WTC11 (cell line): ENCODE results near the gene SLC35E3. TPM values are rescaled to one million over a fixed set of nuclear protein-coding genes. Genes with fewer than 3 reads are reported as not detected.

Source experiments
- ATAC-seq: fragments of 200-7000 bp; cut with Tn5 transposase; 2 replicates; pipeline ENCODE4 v1.10.0; 2021; ENCODE audit warnings: mild to moderate bottlenecking, moderate library complexity
- CTCF ChIA-PET: fragments of 300-600 bp; sonication (Branson Sonifier 250); formaldehyde crosslinking; loops from one replicate; lab custom pipeline; 2021; ENCODE audit warnings: antibody characterized with exemption; lab: Charles Lee
- POLR2A ChIA-PET: fragments of 350-600 bp; sonication (Branson Sonifier 250); formaldehyde crosslinking; loops from one replicate; lab custom pipeline; 2021; ENCODE audit warnings: antibody characterized with exemption; lab: Charles Lee
- DNase-seq: peaks from one replicate; pipeline ENCODE4 v3.0.0; 2021; ENCODE audit warnings: low spot score
- H3K27ac Mint-ChIP-seq: 2 replicates; pipeline ENCODE4 v1.8.0; 2021; ENCODE audit warnings: mixed read lengths
- H3K27me3 Mint-ChIP-seq: 2 replicates; pipeline ENCODE4 v1.8.0; 2021; ENCODE audit warnings: low read depth, mild to moderate bottlenecking, moderate library complexity, mixed read lengths
- H3K36me3 Mint-ChIP-seq: 2 replicates; pipeline ENCODE4 v1.8.0; 2021; ENCODE audit warnings: mixed read lengths
- H3K4me1 Mint-ChIP-seq: 2 replicates; pipeline ENCODE4 v1.8.0; 2022; ENCODE audit warnings: mixed read lengths
- H3K4me3 Mint-ChIP-seq: 2 replicates; pipeline ENCODE4 v1.8.0; 2021; ENCODE audit warnings: mild to moderate bottlenecking, moderate library complexity, mixed read lengths
- H3K9me3 Mint-ChIP-seq: 2 replicates; pipeline ENCODE4 v1.8.0; 2021; ENCODE audit warnings: mixed read lengths
- ARID4B ChIP-seq: sonication (generic); formaldehyde crosslinking; IDR thresholded peaks from 2 replicates; pipeline ENCODE4 v1.8.0; 2023; ENCODE audit warnings: missing genetic modification reagents, mild to moderate bottlenecking, borderline replicate concordance
- EMX1 ChIP-seq: fragments of 250-450 bp; sonication (Bioruptor Pico); IDR thresholded peaks from 2 replicates; pipeline ENCODE4 v1.8.0; 2021; ENCODE audit warnings: mild to moderate bottlenecking
- ETV6 ChIP-seq: sonication (generic); formaldehyde crosslinking; IDR thresholded peaks from 2 replicates; pipeline ENCODE4 v1.8.1; 2022; ENCODE audit warnings: mild to moderate bottlenecking, missing genetic modification reagents
- HMGXB4 ChIP-seq: sonication (generic); formaldehyde crosslinking; IDR thresholded peaks from 2 replicates; pipeline ENCODE4 v1.8.1; 2023; ENCODE audit warnings: mild to moderate bottlenecking, moderate library complexity, missing genetic modification reagents
- MAX ChIP-seq: sonication (generic); formaldehyde crosslinking; IDR thresholded peaks from 2 replicates; pipeline ENCODE4 v1.8.0; 2022; ENCODE audit warnings: mild to moderate bottlenecking, missing genetic modification reagents
- MYBL2 ChIP-seq: sonication (generic); formaldehyde crosslinking; IDR thresholded peaks from 2 replicates; pipeline ENCODE4 v1.8.1; 2023; ENCODE audit warnings: mild to moderate bottlenecking, moderate library complexity, missing genetic modification reagents
- NFE2L1 ChIP-seq: sonication (generic); formaldehyde crosslinking; IDR thresholded peaks from 2 replicates; pipeline ENCODE4 v1.8.1; 2023; ENCODE audit warnings: missing genetic modification reagents
- NFYB ChIP-seq: sonication (generic); formaldehyde crosslinking; conservative IDR thresholded peaks from 2 replicates; pipeline ENCODE4 v1.8.0; 2022; ENCODE audit warnings: low read depth, missing genetic modification reagents
- NR2C2 ChIP-seq: sonication (generic); formaldehyde crosslinking; IDR thresholded peaks from 2 replicates; pipeline ENCODE4 v1.8.0; 2022; ENCODE audit warnings: mild to moderate bottlenecking, missing genetic modification reagents
- NR3C1 ChIP-seq: sonication (generic); formaldehyde crosslinking; conservative IDR thresholded peaks from 2 replicates; pipeline ENCODE4 v1.8.1; 2023; ENCODE audit warnings: low read depth, mild to moderate bottlenecking, missing genetic modification reagents
- PRRX2 ChIP-seq: fragments of 250-450 bp; sonication (Bioruptor Pico); IDR thresholded peaks from 2 replicates; pipeline ENCODE4 v1.8.0; 2021; ENCODE audit warnings: mild to moderate bottlenecking
- RELA ChIP-seq: sonication (generic); formaldehyde crosslinking; IDR thresholded peaks from 2 replicates; pipeline ENCODE4 v1.8.1; 2022; ENCODE audit warnings: missing genetic modification reagents, mild to moderate bottlenecking, borderline replicate concordance
- RORB ChIP-seq: fragments of 250-450 bp; sonication (Bioruptor Pico); IDR thresholded peaks from 2 replicates; pipeline ENCODE4 v1.9.0; 2021; ENCODE audit warnings: mild to moderate bottlenecking
- SMAD3 ChIP-seq: sonication (generic); formaldehyde crosslinking; IDR thresholded peaks from 2 replicates; pipeline ENCODE4 v1.8.0; 2022; ENCODE audit warnings: missing genetic modification reagents, mild to moderate bottlenecking, borderline replicate concordance
- TP53 ChIP-seq: sonication (generic); formaldehyde crosslinking; IDR thresholded peaks from 2 replicates; pipeline ENCODE4 v1.8.1; 2023; ENCODE audit warnings: mild to moderate bottlenecking, missing genetic modification reagents
- ZMAT4 ChIP-seq: fragments of 250-450 bp; sonication (Bioruptor Pico); IDR thresholded peaks from 2 replicates; pipeline ENCODE4 v1.9.0; 2021; ENCODE audit warnings: mild to moderate bottlenecking
- ZNF396 ChIP-seq: fragments of 250-450 bp; sonication (Bioruptor Pico); IDR thresholded peaks from 2 replicates; pipeline ENCODE4 v1.8.0; 2021; ENCODE audit warnings: mild to moderate bottlenecking, moderate library complexity, borderline replicate concordance
- ZNF512 ChIP-seq: sonication (generic); formaldehyde crosslinking; IDR thresholded peaks from 2 replicates; pipeline ENCODE4 v1.8.1; 2022; ENCODE audit warnings: missing genetic modification reagents, borderline replicate concordance
- total RNA-seq: library from RNA; stranded (reverse); gene quantifications from 3 replicates; pipeline ENCODE4 v1.2.3, GENCODE V29; 2021

The SLC35E3 gene
- total RNA-seq, 1 experiment from 2014 or later = 11.3 TPM

GRCh38 chr12:68803948-68804656 lies 58.1 kb downstream of the SLC35E3 start:
- peaks cover 5% of the 10 kb centered on the region for H3K36me3 Mint-ChIP-seq
- H3K27me3 Mint-ChIP-seq = no peaks in the 10 kb centered on the region
- POLR2A ChIA-PET = interaction anchor here (0.7 kb wide), 1 partner anchor 293 kb away, joined by 4 read pairs; no protein-coding TSS in a partner anchor
- DNase-seq = no peak
- no peaks in the 10 kb centered on the region for H3K9me3 Mint-ChIP-seq
- H3K4me3 Mint-ChIP-seq = no peak overlapping the region
- H3K27ac Mint-ChIP-seq = peak overlapping the region; percentile 42; the same call in 1 of the 2 replicates
- CTCF ChIA-PET = no interaction called here
- TF ChIP-seq MYBL2 (no peak), HMGXB4 (CRISPR knock-in tag) (no peak), NFE2L1 (CRISPR knock-in tag) (no peak), NR2C2 (CRISPR knock-in tag) (no peak), PRRX2 (CRISPR knock-in tag) (no peak), SMAD3 (CRISPR knock-in tag) (no peak), ZMAT4 (CRISPR knock-in tag) (no peak), NFYB (CRISPR knock-in tag) (no peak), ETV6 (CRISPR knock-in tag) (no peak), ZNF396 (no peak), TP53 (CRISPR knock-in tag) (no peak), RELA (CRISPR knock-in tag) (no peak), RORB (CRISPR knock-in tag) (no peak), NR3C1 (CRISPR knock-in tag) (no peak), MAX (CRISPR knock-in tag) (no peak), ZNF512 (CRISPR knock-in tag) (no peak), ARID4B (no peak), EMX1 (CRISPR knock-in tag) (no peak)
- no peak for ATAC-seq
- peaks cover 35% of the 10 kb centered on the region for H3K4me1 Mint-ChIP-seq
